Measurements from ENCODE around the gene ASTN2. TPM values are rescaled to one million over a fixed set of nuclear protein-coding genes. Genes with fewer than 3 reads are reported as not detected.

ASTN2 gene
- total and polyA plus RNA-seq, 10 of the 15 experiments (the other 5 are each of a cell fraction or from before 2014, with no cell fraction given): 1.4 to 15.7 (median 7.0) TPM

DNA sequence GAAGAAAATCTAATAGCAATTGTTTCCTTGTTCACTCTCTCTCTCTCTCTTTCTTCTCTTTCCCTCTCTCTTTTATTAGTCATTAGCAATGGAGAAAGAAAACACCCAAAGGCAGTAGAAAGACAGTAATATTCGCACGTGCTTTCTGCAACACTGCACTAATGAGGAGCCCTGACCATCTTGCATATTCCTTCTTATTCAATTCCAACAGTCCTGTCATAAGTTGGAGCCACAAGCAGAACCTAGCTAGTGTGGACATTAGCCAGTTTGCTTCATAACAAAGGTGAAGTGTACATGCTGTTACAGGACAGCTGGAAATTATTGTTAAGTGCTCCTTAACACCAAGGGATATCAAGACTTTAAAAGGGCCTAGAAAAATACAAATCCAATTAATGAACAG, 664.3 kb downstream of the ASTN2 start (continued):
- no peak for TF ChIP-seq BCLAF1 (IDR thresholded peaks at IDR 0.05)
- TF ChIP-seq, protein P1, sequence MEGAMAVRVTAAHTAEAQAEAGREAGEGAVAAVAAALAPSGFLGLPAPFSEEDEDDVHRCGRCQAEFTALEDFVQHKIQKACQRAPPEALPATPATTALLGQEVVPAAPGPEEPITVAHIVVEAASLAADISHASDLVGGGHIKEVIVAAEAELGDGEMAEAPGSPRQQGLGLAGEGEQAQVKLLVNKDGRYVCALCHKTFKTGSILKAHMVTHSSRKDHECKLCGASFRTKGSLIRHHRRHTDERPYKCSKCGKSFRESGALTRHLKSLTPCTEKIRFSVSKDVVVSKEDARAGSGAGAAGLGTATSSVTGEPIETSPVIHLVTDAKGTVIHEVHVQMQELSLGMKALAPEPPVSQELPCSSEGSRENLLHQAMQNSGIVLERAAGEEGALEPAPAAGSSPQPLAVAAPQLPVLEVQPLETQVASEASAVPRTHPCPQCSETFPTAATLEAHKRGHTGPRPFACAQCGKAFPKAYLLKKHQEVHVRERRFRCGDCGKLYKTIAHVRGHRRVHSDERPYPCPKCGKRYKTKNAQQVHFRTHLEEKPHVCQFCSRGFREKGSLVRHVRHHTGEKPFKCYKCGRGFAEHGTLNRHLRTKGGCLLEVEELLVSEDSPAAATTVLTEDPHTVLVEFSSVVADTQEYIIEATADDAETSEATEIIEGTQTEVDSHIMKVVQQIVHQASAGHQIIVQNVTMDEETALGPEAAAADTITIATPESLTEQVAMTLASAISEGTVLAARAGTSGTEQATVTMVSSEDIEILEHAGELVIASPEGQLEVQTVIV (IDR thresholded peaks at IDR 0.05; ENCODE audit: borderline replicate concordance, partially characterized antibody): no peak
- TF ChIP-seq EGR1 (IDR thresholded peaks at IDR 0.05; ENCODE audit: borderline replicate concordance in 1 of 2, low read depth in 2 of 2, low read length in 2 of 2): no peak
- TF ChIP-seq MEF2A (IDR thresholded peaks at IDR 0.05; ENCODE audit: insufficient read depth, low read depth, low read length): no peak
- TF ChIP-seq, protein P2, sequence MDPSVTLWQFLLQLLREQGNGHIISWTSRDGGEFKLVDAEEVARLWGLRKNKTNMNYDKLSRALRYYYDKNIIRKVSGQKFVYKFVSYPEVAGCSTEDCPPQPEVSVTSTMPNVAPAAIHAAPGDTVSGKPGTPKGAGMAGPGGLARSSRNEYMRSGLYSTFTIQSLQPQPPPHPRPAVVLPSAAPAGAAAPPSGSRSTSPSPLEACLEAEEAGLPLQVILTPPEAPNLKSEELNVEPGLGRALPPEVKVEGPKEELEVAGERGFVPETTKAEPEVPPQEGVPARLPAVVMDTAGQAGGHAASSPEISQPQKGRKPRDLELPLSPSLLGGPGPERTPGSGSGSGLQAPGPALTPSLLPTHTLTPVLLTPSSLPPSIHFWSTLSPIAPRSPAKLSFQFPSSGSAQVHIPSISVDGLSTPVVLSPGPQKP (IDR thresholded peaks at IDR 0.05; ENCODE audit: low read depth, low read length): no peak
